Measurements from ENCODE around the gene CHCHD4.

DNA sequence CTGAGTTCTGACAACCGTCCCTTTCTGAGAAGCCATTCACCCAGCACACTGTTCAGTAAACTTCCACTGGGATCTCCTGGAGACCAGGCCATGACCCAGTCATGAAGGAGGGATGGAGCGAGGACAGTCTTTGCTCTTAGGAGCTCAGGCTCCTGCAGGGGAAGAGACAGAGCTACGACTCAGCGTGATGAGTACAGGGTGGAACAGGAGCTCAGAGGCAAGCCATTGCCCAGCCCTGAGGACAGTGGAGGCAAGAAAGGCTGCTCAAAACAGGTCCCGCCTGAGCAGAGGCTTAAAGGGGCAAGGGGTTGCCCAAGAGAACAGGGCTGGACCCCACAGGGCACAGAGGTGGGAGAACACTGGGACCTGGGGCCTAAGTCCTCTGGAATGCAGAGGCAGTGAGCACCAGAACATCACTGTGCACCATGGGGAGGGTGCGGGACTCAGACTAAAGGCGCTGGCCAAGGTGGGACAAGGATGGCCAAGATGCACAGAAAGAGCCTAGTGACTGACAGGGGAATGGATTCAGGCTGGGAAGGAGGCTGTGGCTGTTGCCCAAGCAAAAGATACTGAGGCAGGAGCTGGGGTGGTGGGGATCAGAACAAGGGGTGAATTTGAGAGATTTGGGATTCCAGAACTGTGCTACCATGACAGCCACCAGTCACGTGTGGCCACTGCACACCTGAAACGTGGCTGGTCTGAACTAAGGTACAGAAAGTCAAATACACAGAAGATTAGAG is 26.0 kb upstream of the CHCHD4 start:
- TF ChIP-seq GATA2 (IDR thresholded peaks at IDR 0.05; ENCODE audit: low read depth, low read length), result no peak
- TF ChIP-seq GATA3 (IDR thresholded peaks at IDR 0.05; ENCODE audit: low read depth, low read length), result no peak

Data from SH-SY5Y (cell line).